GM12878 (cell line): Measurements from ENCODE around the gene XIRP1. TPM values are rescaled to one million over a fixed set of nuclear protein-coding genes. Genes with fewer than 3 reads are reported as not detected.

Experiments
- ATAC-seq: fragments of 200-7000 bp; cut with Tn5 transposase; 3 replicates; pipeline ENCODE4 v1.9.1; 2020; ENCODE audit warnings: mild to moderate bottlenecking, moderate library complexity
- BruUV-seq: library from RNA; stranded (reverse); fragments of 400-500 nt; replicated peaks from 2 replicates; lab custom pipeline; 2021; lab: Mats Ljungman, UMichigan
- CTCF ChIA-PET: fragments of 300-600 bp; sonication (Branson Sonifier 250); formaldehyde crosslinking; extraction: SDS; loops from one replicate; lab custom pipeline; 2021; ENCODE audit warnings: inconsistent platforms; lab: Yijun Ruan, JAX
- POLR2A ChIA-PET: fragments of 350-600 bp; formaldehyde crosslinking; extraction: SDS; loops from one replicate; lab custom pipeline; 2021; ENCODE audit warnings: inconsistent platforms; lab: Charles Lee
- RAD21 ChIA-PET: fragments of 300-600 bp; sonication (Branson Sonifier 250); formaldehyde crosslinking; loops from one replicate; lab custom pipeline; 2023; ENCODE audit warnings: antibody characterized with exemption; ENCODE audit not compliant: unreplicated experiment; lab: Charles Lee
- SMC1A ChIA-PET: fragments of 300-600 bp; sonication (Branson Sonifier 250); formaldehyde crosslinking; loops from one replicate; lab custom pipeline; 2023; ENCODE audit not compliant: unreplicated experiment, uncharacterized antibody; lab: Charles Lee
- DNase-seq: peaks from one replicate; pipeline ENCODE4 v3.0.0-alpha.2; 2011; ENCODE audit warnings: low read depth, low spot score
- FAIRE-seq: peaks from 3 replicates; lab custom pipeline; 2011; peaks lifted over from hg19 to GRCh38; lab: Jason Lieb, UNC
- H2AFZ ChIP-seq: 2 replicates; pipeline ENCODE4 v1.6.0; 2011; ENCODE audit warnings: low read depth, low read length, control low read depth; ENCODE audit not compliant: control insufficient read depth
- H3K27ac ChIP-seq: 2 replicates; pipeline ENCODE4 v1.5.1; 2011; ENCODE audit warnings: control low read depth; ENCODE audit not compliant: control insufficient read depth, insufficient read depth
- H3K27me3 ChIP-seq, 2 experiments: replicated peaks in 1 of 2; 2 replicates each; pipeline versions ENCODE4 v1.6.0 to v1.6.1; 2011; ENCODE audit warnings: low read length in 1 of 2; ENCODE audit not compliant: control insufficient read depth in 2 of 2, insufficient read depth in 2 of 2
- H3K36me3 ChIP-seq, 2 experiments: 2 replicates each; pipeline ENCODE4 v1.5.1; 2011; ENCODE audit warnings: low read length in 1 of 2; ENCODE audit not compliant: control insufficient read depth in 2 of 2, insufficient read depth in 2 of 2
- H3K4me1 ChIP-seq: 2 replicates; pipeline ENCODE4 v1.6.1; 2011; ENCODE audit warnings: mild to moderate bottlenecking, low read length, moderate library complexity, mixed read lengths; ENCODE audit not compliant: control insufficient read depth, insufficient read depth
- H3K4me2 ChIP-seq: 2 replicates; pipeline ENCODE4 v1.6.0; 2011; ENCODE audit warnings: control low read depth; ENCODE audit not compliant: control insufficient read depth, insufficient read depth
- H3K4me3 ChIP-seq: fragments of 200-600 bp; sonication (generic); 2 replicates; pipeline ENCODE4 v1.5.1; 2016
- H3K79me2 ChIP-seq: 2 replicates; pipeline ENCODE4 v1.6.0; 2011; ENCODE audit warnings: low read length; ENCODE audit not compliant: control insufficient read depth, insufficient read depth
- H3K9ac ChIP-seq: 2 replicates; pipeline ENCODE4 v1.8.0; 2011; ENCODE audit warnings: low read length, control low read depth, mixed read lengths; ENCODE audit not compliant: control insufficient read depth, insufficient read depth
- H3K9me3 ChIP-seq: replicated peaks from 3 replicates; pipeline ENCODE4 v1.5.1; 2011; ENCODE audit warnings: mild to moderate bottlenecking, low read length; ENCODE audit not compliant: control insufficient read depth, insufficient read depth
- H4K20me1 ChIP-seq: 2 replicates; pipeline ENCODE4 v1.6.0; 2011; ENCODE audit not compliant: control insufficient read depth, insufficient read depth
- ESRRA ChIP-seq: IDR thresholded peaks from 2 replicates; pipeline ENCODE4 v1.6.1; 2012; ENCODE audit warnings: mild to moderate bottlenecking, low read length, improper control_type of control experiment
- EZH2 ChIP-seq: IDR thresholded peaks from 2 replicates; pipeline ENCODE4 v1.6.1; 2012; ENCODE audit warnings: low read depth, mild to moderate bottlenecking, control low read depth, inconsistent platforms, low read length, borderline replicate concordance; ENCODE audit not compliant: control insufficient read depth
- HDGF ChIP-seq: fragments of 450-650 bp; IDR thresholded peaks from 2 replicates; pipeline ENCODE4 v1.6.1; 2016; ENCODE audit warnings: antibody characterized with exemption
- MYC ChIP-seq: IDR thresholded peaks from 2 replicates; pipeline ENCODE4 v1.6.1; 2011; ENCODE audit warnings: mild to moderate bottlenecking, low read length, moderate library complexity, inconsistent platforms; ENCODE audit not compliant: insufficient read depth, insufficient replicate concordance, insufficient read length, severe bottlenecking
- NBN ChIP-seq: fragments of 450-650 bp; IDR thresholded peaks from 2 replicates; pipeline ENCODE4 v1.6.1; 2016
- POLR2AphosphoS2 ChIP-seq: IDR thresholded peaks from 2 replicates; pipeline ENCODE4 v1.6.1; 2011; ENCODE audit warnings: low read depth, mild to moderate bottlenecking, low read length, improper control_type of control experiment, moderate library complexity
- RAD21 ChIP-seq: IDR thresholded peaks from 2 replicates; pipeline ENCODE4 v1.6.1; 2011; ENCODE audit warnings: mild to moderate bottlenecking, low read depth, low read length, moderate library complexity; ENCODE audit not compliant: insufficient read depth
- SMC3 ChIP-seq: IDR thresholded peaks from 2 replicates; pipeline ENCODE4 v1.6.1; 2011; ENCODE audit warnings: low read length, improper control_type of control experiment, borderline replicate concordance
- SP1 ChIP-seq: IDR thresholded peaks from one replicate; pipeline ENCODE4 v1.6.1; 2011; ENCODE audit warnings: low read depth, low read length
- YY1 ChIP-seq: IDR thresholded peaks from 2 replicates; pipeline ENCODE4 v1.6.1; 2011; ENCODE audit warnings: low read depth, mild to moderate bottlenecking, low read length
- WGBS: methylation state at CpG from one replicate; pipeline ENCODE4 v1.1.6; 2016; ENCODE audit warnings: low lambda C conversion rate; ENCODE audit not compliant: insufficient replicate concordance, insufficient coverage; ENCODE audit errors: missing lambda C conversion rate; 5-methylcytosine and 5-hydroxymethylcytosine counted together
- in situ Hi-C: fragments of 300-500 bp; cut with MboI; formaldehyde crosslinking; loops from 9 replicates; pipeline ENCODE4 v1.14.3; 2018; ENCODE audit warnings: mixed read lengths
- intact Hi-C: fragments of 100-400 bp; cut with micrococcal nuclease; formaldehyde crosslinking; loops from one replicate; pipeline ENCODE4 v1.14.2; 2022; ENCODE audit not compliant: unreplicated experiment
- polyA plus RNA-seq, 11 experiments: library from polyadenylated mRNA; depleted of rRNA in 4 of 11; unstranded in 6 of 11; stranded (reverse) in 5 of 11; fragments of >200 nt; fragmentation: Nextera tagmentation in 4 of 11; fragmentation: Illumina TruSeq in 1 of 11; extraction: Ambion mirVana in 4 of 11; extraction: Trizol in 1 of 11; gene quantifications; 1 replicate in 1 of 11; 2 replicates in 10 of 11; pipeline versions ENCODE4 v1.2.1 to v1.2.3, GENCODE V29; 2011 to 2016; ENCODE audit warnings: inconsistent platforms in 2 of 11, missing spikeins in 2 of 11, low read depth in 1 of 11
- total RNA-seq, 4 experiments: library from RNA; depleted of rRNA in 3 of 4; stranded (reverse); fragments of >200 nt in 3 of 4; fragmentation: Illumina TruSeq in 1 of 4; extraction: Trizol in 1 of 4; gene quantifications; 2 replicates each; pipeline versions ENCODE4 v1.2.1 to v1.2.3, GENCODE V29; 2013 to 2021
- TF ChIP-seq, protein P1 (sequence below), 3 experiments: IDR thresholded peaks in 2 of 3; conservative IDR thresholded peaks in 1 of 3; 2 replicates each; pipeline ENCODE4 v1.5.1; 2011; ENCODE audit warnings: low read depth in 3 of 3, low read length in 3 of 3, mild to moderate bottlenecking in 3 of 3, control low read depth in 2 of 3, moderate library complexity in 2 of 3, inconsistent platforms in 1 of 3, mixed read lengths in 1 of 3; ENCODE audit not compliant: control insufficient read depth in 2 of 3, insufficient read depth in 1 of 3; ENCODE audit errors: extremely low read depth in 1 of 3
- TF ChIP-seq, protein P2 (sequence below): IDR thresholded peaks from 2 replicates; pipeline ENCODE4 v1.6.1; 2011; ENCODE audit warnings: low read depth, mild to moderate bottlenecking, low read length, moderate library complexity, borderline replicate concordance; ENCODE audit errors: extremely low read depth

The XIRP1 gene
- total and polyA plus RNA-seq, 10 of the 15 experiments (the other 5 are each of a cell fraction or from before 2014, with no cell fraction given), result 0.03 to 0.38 (median 0.08) TPM; not detected in 1

DNA sequence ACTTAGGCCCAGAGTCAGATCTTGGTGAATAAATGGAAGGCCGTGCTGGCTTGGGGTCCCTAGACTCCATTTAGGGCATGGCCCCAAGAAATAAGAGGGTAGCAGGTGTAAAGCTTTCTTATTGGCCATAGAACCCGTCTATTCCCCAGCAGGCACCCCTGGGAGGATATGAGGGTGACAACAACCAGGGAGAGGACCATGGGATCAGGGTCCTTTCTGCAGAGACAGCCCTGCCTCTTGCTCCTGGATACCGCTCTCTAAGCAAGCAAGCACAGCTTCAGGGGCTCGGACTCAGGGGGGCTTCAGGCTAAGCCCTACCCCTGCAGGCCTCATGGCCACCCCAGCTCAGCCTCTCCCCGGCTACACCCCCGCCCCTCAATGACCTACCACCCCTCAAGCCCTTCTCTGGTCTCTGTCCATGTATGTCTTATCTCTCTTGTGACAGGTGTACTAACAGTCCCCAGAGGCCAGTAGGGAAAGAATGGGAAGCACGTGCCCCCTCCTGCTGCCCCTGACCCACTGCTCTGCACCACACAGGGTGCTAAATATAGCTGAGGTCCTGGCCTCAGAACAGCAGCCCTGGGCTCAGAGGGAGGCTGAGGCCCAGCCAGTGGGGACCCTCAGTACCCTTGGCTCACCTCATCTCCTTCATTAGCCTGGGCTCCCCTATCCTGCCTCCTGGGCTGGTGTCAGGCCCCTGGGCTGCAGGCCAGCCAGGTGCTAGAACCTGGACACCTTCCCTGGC lies 1.9 kb downstream of the XIRP1 start:
- ATAC-seq, result no peak
- no peak overlapping the region for H3K4me2 ChIP-seq
- SMC1A ChIA-PET, result interaction anchor here (0.7 to 25.3 kb wide), 29 partner anchors 9 to 224 kb away, joined by 3 to 648 read pairs (median 4); partner anchors contain the start of genes CX3CR1, GORASP1 and TTC21A
- BruUV-seq, result no TSS peak
- no peak for TF ChIP-seq POLR2AphosphoS2
- TF ChIP-seq, all 136 proteins: peak for 0
- Histone ChIP-seq H3K27me3 (no peaks in the 10 kb centered on the region), H3K9ac (no peak overlapping the region), H3K79me2 (no peaks in the 10 kb centered on the region), H3K4me3 (no peak overlapping the region), H3K4me1 (peaks cover 3% of the 10 kb centered on the region), H2AFZ (no peak overlapping the region), H3K36me3 (no peaks in the 10 kb centered on the region), H3K27ac (no peak overlapping the region), H3K9me3 (no peaks in the 10 kb centered on the region), H4K20me1 (no peaks in the 10 kb centered on the region)
- ChIA-PET CTCF (interaction anchor here (0.7 to 15.9 kb wide), 41 partner anchors 9 to 307 kb away, joined by 3 to 756 read pairs (median 5); partner anchors contain the start of genes CX3CR1, GORASP1, RPSA and TTC21A), RAD21 (interaction anchor here (0.6 to 16.9 kb wide), 21 partner anchors 12 to 187 kb away, joined by 3 to 456 read pairs (median 4); partner anchors contain the start of gene CX3CR1), POLR2A (interaction anchor here (0.9 to 3.2 kb wide), 5 partner anchors 12 to 102 kb away, joined by 3 to 18 read pairs (median 3); no protein-coding TSS in a partner anchor)
- WGBS, result 40% methylated on average over 7 of the region's 7 CpGs
- intact Hi-C loops (loop anchor here (2.0 kb wide), 1 partner anchor 18 kb away; no protein-coding TSS in a partner anchor), in situ Hi-C loops (no loop called here)
- FAIRE-seq (no peak), DNase-seq (no peak)

DNA sequence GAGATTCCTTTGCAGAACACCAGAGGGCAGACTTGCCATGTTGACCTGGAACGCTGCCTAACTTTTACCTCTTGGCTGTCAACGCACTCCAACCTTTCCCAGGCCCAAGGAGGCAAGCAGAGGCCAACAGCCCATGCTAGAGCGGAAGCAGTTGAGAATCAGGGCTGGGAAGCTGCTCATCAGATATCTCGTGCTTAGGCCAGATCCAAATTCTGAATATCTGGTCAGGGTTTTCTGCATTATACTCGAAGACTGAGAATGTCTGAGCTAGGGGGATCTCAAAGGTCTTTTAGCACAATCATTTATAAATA lies 2.5 kb downstream of the XIRP1 start:
- CTCF ChIA-PET, result interaction anchor here (0.7 to 15.9 kb wide), 36 partner anchors 11 to 307 kb away, joined by 3 to 756 read pairs (median 5); partner anchors contain the start of genes CX3CR1, GORASP1, RPSA and TTC21A
- no peaks in the 10 kb centered on the region for H3K36me3 ChIP-seq
- no peak overlapping the region for H3K27ac ChIP-seq
- peak; percentile 83 for ATAC-seq
- no peak overlapping the region for H3K4me3 ChIP-seq
- POLR2A ChIA-PET, result interaction anchor here (0.9 to 3.2 kb wide), 2 partner anchors 63 to 98 kb away, joined by 3 to 18 read pairs; no protein-coding TSS in a partner anchor
- no peak overlapping the region for H2AFZ ChIP-seq
- WGBS, result 24% methylated on average over 5 of the region's 5 CpGs
- no peak overlapping the region for H3K4me2 ChIP-seq
- DNase-seq, result peak; percentile 35
- H3K79me2 ChIP-seq, result no peaks in the 10 kb centered on the region
- no TSS peak for BruUV-seq
- SMC1A ChIA-PET, result interaction anchor here (0.7 to 25.3 kb wide), 28 partner anchors 10 to 224 kb away, joined by 3 to 648 read pairs (median 4); partner anchors contain the start of genes CX3CR1, GORASP1 and TTC21A
- in situ Hi-C loops, result loop anchor here (5.0 kb wide), 2 partner anchors 97 to 192 kb away; partner anchors contain the start of gene SLC25A38
- no peaks in the 10 kb centered on the region for H4K20me1 ChIP-seq
- no peaks in the 10 kb centered on the region for H3K9me3 ChIP-seq
- peak; percentile 98 for FAIRE-seq
- H3K4me1 ChIP-seq, result peaks cover 3% of the 10 kb centered on the region
- no peak overlapping the region for H3K9ac ChIP-seq
- RAD21 ChIA-PET, result interaction anchor here (0.6 to 16.9 kb wide), 19 partner anchors 12 to 188 kb away, joined by 3 to 456 read pairs (median 3); partner anchors contain the start of gene CX3CR1
- intact Hi-C loops, result loop anchor here (1.0 to 2.0 kb wide), 3 partner anchors 19 to 188 kb away; no protein-coding TSS in a partner anchor
- no peaks in the 10 kb centered on the region for H3K27me3 ChIP-seq
- TF ChIP-seq MYC (no peak), HDGF (no peak), YY1 (peak; percentile 42; the same call in 1 of the 2 replicates), SP1 (no peak), SMC3 (peak; percentile 99), EZH2 (no peak), NBN (0 out of 2 replicates have a peak, but pooled peaks have one; percentile 31), ESRRA (no peak), RAD21 (peak; percentile 91)
- TF ChIP-seq, protein P1, sequence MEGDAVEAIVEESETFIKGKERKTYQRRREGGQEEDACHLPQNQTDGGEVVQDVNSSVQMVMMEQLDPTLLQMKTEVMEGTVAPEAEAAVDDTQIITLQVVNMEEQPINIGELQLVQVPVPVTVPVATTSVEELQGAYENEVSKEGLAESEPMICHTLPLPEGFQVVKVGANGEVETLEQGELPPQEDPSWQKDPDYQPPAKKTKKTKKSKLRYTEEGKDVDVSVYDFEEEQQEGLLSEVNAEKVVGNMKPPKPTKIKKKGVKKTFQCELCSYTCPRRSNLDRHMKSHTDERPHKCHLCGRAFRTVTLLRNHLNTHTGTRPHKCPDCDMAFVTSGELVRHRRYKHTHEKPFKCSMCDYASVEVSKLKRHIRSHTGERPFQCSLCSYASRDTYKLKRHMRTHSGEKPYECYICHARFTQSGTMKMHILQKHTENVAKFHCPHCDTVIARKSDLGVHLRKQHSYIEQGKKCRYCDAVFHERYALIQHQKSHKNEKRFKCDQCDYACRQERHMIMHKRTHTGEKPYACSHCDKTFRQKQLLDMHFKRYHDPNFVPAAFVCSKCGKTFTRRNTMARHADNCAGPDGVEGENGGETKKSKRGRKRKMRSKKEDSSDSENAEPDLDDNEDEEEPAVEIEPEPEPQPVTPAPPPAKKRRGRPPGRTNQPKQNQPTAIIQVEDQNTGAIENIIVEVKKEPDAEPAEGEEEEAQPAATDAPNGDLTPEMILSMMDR (IDR thresholded peaks at IDR 0.05 in 2 of 3, conservative IDR thresholded peaks at IDR 0.05 in 1 of 3; ENCODE audit: control insufficient read depth in 2 of 3, extremely low read depth in 1 of 3, insufficient read depth in 1 of 3, low read depth in 3 of 3, low read length in 3 of 3), result peak; percentile 69 to 86 (median 82)
- TF ChIP-seq, protein P2, sequence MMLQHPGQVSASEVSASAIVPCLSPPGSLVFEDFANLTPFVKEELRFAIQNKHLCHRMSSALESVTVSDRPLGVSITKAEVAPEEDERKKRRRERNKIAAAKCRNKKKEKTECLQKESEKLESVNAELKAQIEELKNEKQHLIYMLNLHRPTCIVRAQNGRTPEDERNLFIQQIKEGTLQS, result peak; percentile 2; the same call in 1 of the 2 replicates
